SK-N-SH treated with all-trans-retinoic acid at 6 μM for 48 hours (cell line): ENCODE data around the gene USP35.

Experiments used
- ATAC-seq: fragments of 200-7000 bp; cut with Tn5 transposase; 3 replicates; pipeline ENCODE4 v1.9.1; 2020; ENCODE audit warnings: mild to moderate bottlenecking, moderate library complexity
- ARNTL ChIP-seq: fragments of 450-650 bp; formaldehyde crosslinking; IDR thresholded peaks from 2 replicates; pipeline ENCODE4 v1.5.0; 2020; ENCODE audit warnings: low read depth, mild to moderate bottlenecking, moderate library complexity, borderline replicate concordance
- BACH2 ChIP-seq: fragments of 250-450 bp; sonication (Bioruptor Pico); IDR thresholded peaks from 2 replicates; pipeline ENCODE4 v1.9.0; 2021; ENCODE audit warnings: mild to moderate bottlenecking, borderline replicate concordance
- CSDC2 ChIP-seq: fragments of 250-450 bp; sonication (Bioruptor Pico); IDR thresholded peaks from 2 replicates; pipeline ENCODE4 v1.5.0; 2020; ENCODE audit warnings: mild to moderate bottlenecking, moderate library complexity
- CSRNP3 ChIP-seq: fragments of 250-450 bp; sonication (Bioruptor Pico); IDR thresholded peaks from 2 replicates; pipeline ENCODE4 v1.5.1; 2021; ENCODE audit warnings: mild to moderate bottlenecking, moderate library complexity
- GLIS3 ChIP-seq: fragments of 250-450 bp; sonication (Bioruptor Pico); IDR thresholded peaks from 2 replicates; pipeline ENCODE4 v1.5.0; 2020; ENCODE audit warnings: mild to moderate bottlenecking, moderate library complexity
- OSR1 ChIP-seq: fragments of 250-450 bp; sonication (Bioruptor Pico); IDR thresholded peaks from 2 replicates; pipeline ENCODE4 v1.8.0; 2022; ENCODE audit warnings: moderate library complexity, mild to moderate bottlenecking, inconsistent platforms
- PATZ1 ChIP-seq: fragments of 250-450 bp; sonication (Bioruptor Pico); IDR thresholded peaks from 2 replicates; pipeline ENCODE4 v1.8.0; 2020; ENCODE audit warnings: mild to moderate bottlenecking, moderate library complexity, borderline replicate concordance
- POU6F1 ChIP-seq: fragments of 250-450 bp; sonication (Bioruptor Pico); IDR thresholded peaks from 2 replicates; pipeline ENCODE4 v1.8.0; 2021; ENCODE audit warnings: low read depth, mild to moderate bottlenecking, moderate library complexity, borderline replicate concordance
- PPARA ChIP-seq: fragments of 250-450 bp; sonication (Bioruptor Pico); IDR thresholded peaks from 2 replicates; pipeline ENCODE4 v1.5.0; 2020; ENCODE audit warnings: mild to moderate bottlenecking, borderline replicate concordance
- RARB ChIP-seq: fragments of 250-450 bp; sonication (Bioruptor Pico); IDR thresholded peaks from 2 replicates; pipeline ENCODE4 v1.8.0; 2021; ENCODE audit warnings: mild to moderate bottlenecking, moderate library complexity
- SNAI2 ChIP-seq: fragments of 250-450 bp; sonication (Bioruptor Pico); IDR thresholded peaks from 2 replicates; pipeline ENCODE4 v1.5.0; 2020; ENCODE audit warnings: mild to moderate bottlenecking, moderate library complexity
- TCF4 ChIP-seq: fragments of 250-450 bp; sonication (Bioruptor Pico); IDR thresholded peaks from 2 replicates; pipeline ENCODE4 v1.8.0; 2021; ENCODE audit warnings: mild to moderate bottlenecking, moderate library complexity, borderline replicate concordance
- TOX ChIP-seq: fragments of 250-450 bp; sonication (Bioruptor Pico); IDR thresholded peaks from 2 replicates; pipeline ENCODE4 v1.8.0; 2021; ENCODE audit warnings: mild to moderate bottlenecking, moderate library complexity, borderline replicate concordance
- ZC3H10 ChIP-seq: fragments of 250-450 bp; sonication (Bioruptor Pico); IDR thresholded peaks from 2 replicates; pipeline ENCODE4 v1.5.1; 2021; ENCODE audit warnings: mild to moderate bottlenecking, moderate library complexity
- ZFP3 ChIP-seq: fragments of 250-450 bp; sonication (Bioruptor Pico); IDR thresholded peaks from 2 replicates; pipeline ENCODE4 v1.5.0; 2020; ENCODE audit warnings: mild to moderate bottlenecking, moderate library complexity
- ZFP30 ChIP-seq: fragments of 450-650 bp; formaldehyde crosslinking; IDR thresholded peaks from 2 replicates; pipeline ENCODE4 v1.5.0; 2022; ENCODE audit warnings: mild to moderate bottlenecking, moderate library complexity
- ZNF565 ChIP-seq: fragments of 450-650 bp; formaldehyde crosslinking; conservative IDR thresholded peaks from 2 replicates; pipeline ENCODE4 v1.5.0; 2020; ENCODE audit warnings: low read depth, mild to moderate bottlenecking, moderate library complexity
- ZNF70 ChIP-seq: fragments of 450-650 bp; formaldehyde crosslinking; IDR thresholded peaks from 2 replicates; pipeline ENCODE4 v1.5.0; 2020; ENCODE audit warnings: mild to moderate bottlenecking, moderate library complexity
- ZNF8 ChIP-seq: fragments of 450-650 bp; formaldehyde crosslinking; IDR thresholded peaks from 2 replicates; pipeline ENCODE4 v1.5.0; 2020; ENCODE audit warnings: mild to moderate bottlenecking, moderate library complexity
- TF ChIP-seq, protein P1 (sequence below): fragments of 250-450 bp; sonication (Bioruptor Pico); IDR thresholded peaks from 2 replicates; pipeline ENCODE4 v1.5.1; 2020; ENCODE audit warnings: low read depth, mild to moderate bottlenecking, moderate library complexity
- TF ChIP-seq, protein P2 (sequence below): fragments of 250-450 bp; sonication (Bioruptor Pico); IDR thresholded peaks from 2 replicates; pipeline ENCODE4 v1.5.0; 2020; ENCODE audit warnings: mild to moderate bottlenecking, moderate library complexity

Gene USP35

DNA sequence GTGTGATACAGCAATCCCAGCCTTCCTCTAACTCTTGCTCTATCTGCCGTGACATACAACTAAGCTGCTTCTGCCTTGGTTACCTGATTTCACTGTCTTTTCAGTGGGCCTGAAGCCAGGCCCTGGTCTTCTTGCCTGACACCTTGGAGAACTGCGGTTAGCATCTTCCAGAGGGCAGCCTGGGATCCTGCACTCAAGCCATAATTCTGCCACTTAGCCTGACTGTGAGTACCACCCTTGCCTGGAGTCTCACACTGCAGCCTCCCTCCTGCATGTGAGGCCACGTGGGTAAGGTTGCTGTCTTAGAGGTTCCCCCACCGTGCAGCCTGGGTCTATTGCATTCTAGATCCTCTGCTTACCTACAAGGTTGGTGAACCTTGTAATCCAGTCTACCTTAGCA, 35.8 kb downstream of the USP35 start (continued):
- TF ChIP-seq, protein P1, sequence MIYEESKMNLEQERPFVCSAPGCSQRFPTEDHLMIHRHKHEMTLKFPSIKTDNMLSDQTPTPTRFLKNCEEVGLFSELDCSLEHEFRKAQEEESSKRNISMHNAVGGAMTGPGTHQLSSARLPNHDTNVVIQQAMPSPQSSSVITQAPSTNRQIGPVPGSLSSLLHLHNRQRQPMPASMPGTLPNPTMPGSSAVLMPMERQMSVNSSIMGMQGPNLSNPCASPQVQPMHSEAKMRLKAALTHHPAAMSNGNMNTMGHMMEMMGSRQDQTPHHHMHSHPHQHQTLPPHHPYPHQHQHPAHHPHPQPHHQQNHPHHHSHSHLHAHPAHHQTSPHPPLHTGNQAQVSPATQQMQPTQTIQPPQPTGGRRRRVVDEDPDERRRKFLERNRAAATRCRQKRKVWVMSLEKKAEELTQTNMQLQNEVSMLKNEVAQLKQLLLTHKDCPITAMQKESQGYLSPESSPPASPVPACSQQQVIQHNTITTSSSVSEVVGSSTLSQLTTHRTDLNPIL: no peak

DNA sequence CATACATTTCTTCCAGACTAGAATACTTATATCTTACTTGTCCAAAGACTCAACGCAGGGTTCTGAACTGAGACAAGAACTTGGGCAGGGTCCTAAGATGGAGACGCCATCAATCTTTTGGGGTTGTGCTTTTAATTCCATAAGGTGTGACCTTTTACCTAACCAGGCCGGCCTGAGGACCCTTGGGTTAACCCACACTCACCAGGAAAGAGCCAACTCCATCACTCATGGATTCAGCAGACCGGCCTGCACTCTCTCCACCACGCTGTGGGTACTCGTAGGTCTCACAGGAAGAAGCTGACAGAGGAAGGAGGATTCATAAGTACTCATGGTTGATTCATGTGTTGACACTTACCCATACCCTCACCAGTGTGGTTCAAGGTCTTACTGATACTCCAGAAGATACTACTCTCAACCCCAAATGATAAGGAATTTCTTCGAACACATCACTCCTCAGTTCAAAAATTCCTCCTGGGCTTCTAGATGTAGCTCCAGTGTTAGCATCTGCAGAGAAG, 36.2 kb downstream of the USP35 start:
- no peak for ATAC-seq
- TF ChIP-seq SNAI2 (CRISPR knock-in tag) (no peak), TOX (CRISPR knock-in tag) (no peak), GLIS3 (CRISPR knock-in tag) (no peak), OSR1 (no peak), ZNF565 (CRISPR knock-in tag) (no peak), ZC3H10 (no peak), CSDC2 (CRISPR knock-in tag) (no peak), TCF4 (CRISPR knock-in tag) (no peak), ZFP3 (no peak)
- TF ChIP-seq, protein P1: no peak
- TF ChIP-seq, protein P2, sequence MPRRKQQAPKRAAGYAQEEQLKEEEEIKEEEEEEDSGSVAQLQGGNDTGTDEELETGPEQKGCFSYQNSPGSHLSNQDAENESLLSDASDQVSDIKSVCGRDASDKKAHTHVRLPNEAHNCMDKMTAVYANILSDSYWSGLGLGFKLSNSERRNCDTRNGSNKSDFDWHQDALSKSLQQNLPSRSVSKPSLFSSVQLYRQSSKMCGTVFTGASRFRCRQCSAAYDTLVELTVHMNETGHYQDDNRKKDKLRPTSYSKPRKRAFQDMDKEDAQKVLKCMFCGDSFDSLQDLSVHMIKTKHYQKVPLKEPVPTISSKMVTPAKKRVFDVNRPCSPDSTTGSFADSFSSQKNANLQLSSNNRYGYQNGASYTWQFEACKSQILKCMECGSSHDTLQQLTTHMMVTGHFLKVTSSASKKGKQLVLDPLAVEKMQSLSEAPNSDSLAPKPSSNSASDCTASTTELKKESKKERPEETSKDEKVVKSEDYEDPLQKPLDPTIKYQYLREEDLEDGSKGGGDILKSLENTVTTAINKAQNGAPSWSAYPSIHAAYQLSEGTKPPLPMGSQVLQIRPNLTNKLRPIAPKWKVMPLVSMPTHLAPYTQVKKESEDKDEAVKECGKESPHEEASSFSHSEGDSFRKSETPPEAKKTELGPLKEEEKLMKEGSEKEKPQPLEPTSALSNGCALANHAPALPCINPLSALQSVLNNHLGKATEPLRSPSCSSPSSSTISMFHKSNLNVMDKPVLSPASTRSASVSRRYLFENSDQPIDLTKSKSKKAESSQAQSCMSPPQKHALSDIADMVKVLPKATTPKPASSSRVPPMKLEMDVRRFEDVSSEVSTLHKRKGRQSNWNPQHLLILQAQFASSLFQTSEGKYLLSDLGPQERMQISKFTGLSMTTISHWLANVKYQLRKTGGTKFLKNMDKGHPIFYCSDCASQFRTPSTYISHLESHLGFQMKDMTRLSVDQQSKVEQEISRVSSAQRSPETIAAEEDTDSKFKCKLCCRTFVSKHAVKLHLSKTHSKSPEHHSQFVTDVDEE (CRISPR knock-in tag): no peak

GRCh38 chr11:78226684-78227680, 38.3 kb downstream of the USP35 start:
- no peak for TF ChIP-seq ZFP30 (CRISPR knock-in tag)
- ATAC-seq: no peak

DNA sequence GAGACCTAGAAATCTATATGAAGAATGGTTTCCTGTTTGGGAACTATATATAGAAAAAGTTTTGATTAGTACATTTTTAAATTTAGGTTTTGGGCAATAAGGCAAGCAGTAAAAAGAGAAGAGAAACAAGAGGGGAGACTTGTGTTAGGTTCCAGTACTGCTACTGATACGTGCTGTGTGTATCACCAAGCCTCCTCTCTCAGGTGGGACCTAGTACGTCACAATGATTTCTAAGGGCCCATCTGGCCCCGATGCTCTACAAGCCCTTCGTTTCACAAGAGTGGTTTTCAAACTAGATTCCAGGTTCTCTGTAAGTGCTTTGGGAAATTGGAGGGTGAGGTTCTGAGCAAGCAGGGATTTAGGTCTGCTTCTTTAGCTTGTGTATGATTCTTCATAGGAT, 39.2 kb downstream of the USP35 start:
- ATAC-seq: no peak
- TF ChIP-seq, protein P2 (CRISPR knock-in tag): no peak
- TF ChIP-seq RARB (CRISPR knock-in tag) (no peak), PATZ1 (CRISPR knock-in tag) (no peak), PPARA (CRISPR knock-in tag) (no peak), ZC3H10 (no peak), POU6F1 (no peak), BACH2 (CRISPR knock-in tag) (no peak), ARNTL (CRISPR knock-in tag) (no peak), ZNF70 (CRISPR knock-in tag) (no peak), CSRNP3 (CRISPR knock-in tag) (no peak), ZNF8 (CRISPR knock-in tag) (no peak)
- TF ChIP-seq, all 23 proteins: peak for 0
